Inflammatory macrophage treated with lipopolysaccharide for 1 hour (primary cell): Measurements from ENCODE around the gene ATP1A3.

Source experiments
- DNase-seq, 2 donors: peaks; one replicate each; pipeline ENCODE4 v3.0.0-alpha.2; 2020 to 2022

The ATP1A3 gene

DNA sequence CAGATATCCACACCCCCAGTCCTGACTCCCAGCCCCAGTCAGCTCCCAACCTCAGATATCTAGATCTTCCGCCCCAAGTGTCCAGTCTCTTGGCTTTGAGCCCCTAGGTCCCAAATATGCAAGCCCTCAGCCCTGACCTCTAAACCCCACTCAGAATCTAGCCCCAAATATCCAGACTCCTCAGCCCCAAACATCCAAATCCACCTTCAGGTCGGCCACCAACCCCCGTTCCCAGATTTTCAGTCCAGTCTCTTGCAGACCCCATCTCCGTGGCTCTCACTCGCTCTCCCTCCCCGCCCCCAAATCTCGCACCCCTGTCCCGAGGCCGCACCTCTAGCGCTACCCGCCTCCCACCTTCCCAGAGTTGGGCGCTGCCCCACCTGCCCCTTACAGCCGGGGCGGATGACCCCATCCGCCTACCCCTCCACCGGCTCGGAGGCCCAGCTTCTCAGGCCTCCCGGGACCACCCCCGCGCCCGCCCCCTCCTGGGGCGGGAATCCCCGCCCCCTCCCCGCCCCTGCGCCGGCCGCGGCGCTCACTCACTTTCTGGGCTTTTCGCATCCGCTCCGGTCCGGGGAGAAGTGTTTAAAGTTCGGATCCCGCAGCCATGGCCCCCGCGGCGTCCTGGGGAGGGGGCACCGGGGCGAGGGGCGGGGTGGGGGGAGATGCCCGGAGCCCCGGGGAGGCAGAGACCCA is 66.4 kb downstream of the ATP1A3 start:
- DNase-seq, result no peak

DNA sequence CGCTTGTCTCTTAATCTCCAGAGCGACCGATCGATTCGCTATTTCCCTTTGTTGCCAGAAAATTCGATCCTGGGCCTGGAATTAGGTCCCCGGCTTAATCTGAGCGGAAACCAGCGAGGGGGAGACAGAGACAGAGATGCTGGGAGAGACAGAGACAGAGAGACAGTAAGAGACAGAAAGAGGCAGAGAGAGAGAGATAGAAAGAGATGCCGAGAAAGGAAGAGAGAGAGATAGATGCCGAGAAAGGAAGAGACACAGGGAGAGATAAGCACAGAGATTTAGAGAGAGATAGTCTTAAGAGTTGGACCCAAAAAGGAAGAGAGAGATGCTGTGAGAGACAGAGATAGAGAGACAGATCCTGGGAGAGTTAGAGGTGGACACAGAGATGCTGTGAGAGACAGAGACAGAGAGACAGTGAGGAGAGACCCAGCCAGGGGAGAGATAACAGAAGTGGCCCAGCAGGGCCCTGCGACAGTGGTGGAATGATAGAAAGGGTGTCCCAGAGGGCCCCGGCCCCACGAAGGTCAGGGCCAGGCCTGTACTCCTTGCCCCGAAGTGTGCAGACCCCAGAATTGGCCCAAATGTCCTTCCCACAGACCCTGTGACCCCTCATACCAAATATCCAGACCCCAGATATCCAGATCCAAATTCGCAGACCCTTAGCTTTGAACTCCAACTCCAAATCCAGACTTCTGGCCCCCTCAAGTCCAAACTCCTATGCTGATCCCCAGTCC is 67.1 kb downstream of the ATP1A3 start:
- no peak for DNase-seq

DNA sequence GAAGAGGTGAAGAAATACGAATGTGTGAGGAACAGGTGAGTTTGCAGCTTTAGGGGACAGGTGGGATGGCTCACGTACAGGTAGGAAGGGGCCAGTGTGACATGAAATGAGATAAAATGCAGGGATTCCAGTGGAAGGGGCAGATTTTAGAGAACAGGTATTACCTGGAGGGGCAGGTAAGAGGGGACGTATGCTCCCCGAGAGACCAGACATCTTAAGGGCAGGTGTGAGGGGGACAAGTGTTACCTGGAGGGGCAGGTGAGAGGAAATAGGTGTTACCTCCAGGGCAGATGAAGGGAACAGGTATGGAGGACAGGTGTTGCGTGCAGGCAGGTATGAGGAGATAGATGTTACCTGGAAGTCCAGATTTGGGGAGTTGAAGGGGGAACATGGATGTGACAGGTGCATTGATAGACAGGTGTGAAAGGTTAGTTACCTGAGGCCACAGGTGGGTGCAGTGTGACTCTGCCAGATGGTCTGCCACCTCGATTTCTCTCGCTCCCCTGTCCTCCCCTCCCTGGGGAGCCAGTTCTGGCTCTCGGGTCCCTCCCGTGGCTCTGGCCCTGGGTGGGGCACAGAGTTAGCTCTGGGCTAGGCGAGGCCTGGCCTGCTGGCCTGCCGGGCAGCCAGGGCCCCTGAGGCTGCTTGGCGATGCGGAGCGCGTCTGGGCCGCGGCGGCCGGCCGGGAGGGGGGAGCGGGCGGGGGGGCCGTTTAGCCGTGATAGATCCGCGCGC is 67.8 kb downstream of the ATP1A3 start:
- DNase-seq, result no peak

DNA sequence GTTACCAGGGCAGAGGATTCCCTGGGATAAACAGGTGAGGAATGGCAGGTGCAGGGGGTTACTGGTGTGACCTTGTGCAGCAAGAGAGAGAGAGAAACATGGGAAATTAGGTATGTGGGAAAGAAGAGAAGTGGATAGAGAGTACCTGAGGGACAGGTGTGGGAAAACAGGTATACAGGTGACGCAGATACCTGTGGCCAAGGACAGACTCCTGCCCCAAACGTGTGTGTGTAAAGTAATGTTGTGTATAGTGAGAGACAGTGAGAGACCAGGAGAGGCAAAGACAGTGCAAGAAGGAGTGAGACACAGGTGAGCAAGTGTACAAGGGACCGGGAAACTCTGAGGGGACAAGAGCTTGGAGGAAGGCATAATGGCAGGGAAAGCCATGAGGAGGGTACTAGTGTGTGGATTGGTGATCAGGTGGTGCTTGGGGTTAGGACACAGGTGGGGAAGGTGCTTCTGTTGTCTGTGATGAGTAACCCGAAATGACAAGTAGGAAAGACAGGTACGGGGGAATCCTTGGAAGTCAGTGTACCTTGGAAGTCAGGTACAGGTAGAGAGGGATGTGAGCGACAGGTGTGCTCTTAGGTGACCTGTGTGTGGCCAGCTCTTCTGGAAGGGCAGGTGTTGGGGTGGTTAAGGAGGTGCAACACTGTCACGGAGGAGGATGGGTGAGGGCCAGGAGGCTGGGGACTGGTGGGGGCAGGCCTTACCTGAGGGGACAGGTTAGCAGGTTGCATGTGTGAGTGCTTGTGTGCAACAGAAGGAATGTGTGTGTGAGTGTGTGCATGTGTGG is 68.6 kb downstream of the ATP1A3 start:
- no peak for DNase-seq

DNA sequence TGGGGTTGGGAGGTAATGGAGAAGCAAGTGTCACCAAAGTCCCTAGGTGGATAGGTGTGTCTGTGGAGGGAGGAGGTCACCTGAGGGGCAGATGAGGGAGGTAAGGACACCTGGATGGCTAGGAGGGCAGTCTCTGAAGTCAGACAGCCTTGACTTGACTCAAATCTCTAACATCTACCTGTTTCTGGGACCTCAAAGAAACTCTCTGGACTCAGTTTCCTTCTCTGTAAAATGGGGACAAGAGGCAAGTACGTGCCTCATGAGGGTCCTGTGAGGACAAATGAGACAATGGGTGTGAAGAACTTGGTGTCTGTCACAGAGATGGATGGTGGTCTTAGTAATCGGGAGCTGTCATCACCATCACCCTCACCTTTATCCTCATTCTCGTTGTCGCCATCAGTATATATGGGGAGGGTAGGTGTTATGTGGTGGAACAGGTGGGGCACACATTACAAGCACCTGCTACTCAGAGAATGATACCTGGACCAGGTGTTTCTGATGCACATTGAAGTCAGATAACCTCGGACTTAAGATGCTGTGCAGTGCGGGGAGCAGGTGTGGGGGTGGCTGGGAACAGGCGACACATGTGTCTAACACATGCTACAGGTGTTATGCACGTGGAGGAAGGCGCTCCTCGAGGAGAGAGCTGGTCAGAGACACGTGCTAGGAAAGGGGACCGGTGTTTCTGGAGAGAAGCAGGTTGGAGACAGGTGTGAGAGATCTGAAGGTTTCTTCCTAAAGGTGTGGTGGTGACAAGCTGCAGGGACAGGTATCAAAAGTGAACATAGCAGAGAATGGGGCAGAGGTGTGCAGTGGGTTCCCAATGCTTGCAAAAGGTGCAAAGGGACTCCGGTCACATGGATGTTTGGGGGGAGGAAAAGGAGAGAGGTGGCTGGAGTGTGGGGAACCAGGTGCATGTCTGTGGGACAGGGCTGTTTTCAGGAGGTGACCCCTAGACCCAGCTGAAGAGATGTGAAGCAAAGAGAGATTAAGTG is 69.6 kb downstream of the ATP1A3 start:
- no peak for DNase-seq

DNA sequence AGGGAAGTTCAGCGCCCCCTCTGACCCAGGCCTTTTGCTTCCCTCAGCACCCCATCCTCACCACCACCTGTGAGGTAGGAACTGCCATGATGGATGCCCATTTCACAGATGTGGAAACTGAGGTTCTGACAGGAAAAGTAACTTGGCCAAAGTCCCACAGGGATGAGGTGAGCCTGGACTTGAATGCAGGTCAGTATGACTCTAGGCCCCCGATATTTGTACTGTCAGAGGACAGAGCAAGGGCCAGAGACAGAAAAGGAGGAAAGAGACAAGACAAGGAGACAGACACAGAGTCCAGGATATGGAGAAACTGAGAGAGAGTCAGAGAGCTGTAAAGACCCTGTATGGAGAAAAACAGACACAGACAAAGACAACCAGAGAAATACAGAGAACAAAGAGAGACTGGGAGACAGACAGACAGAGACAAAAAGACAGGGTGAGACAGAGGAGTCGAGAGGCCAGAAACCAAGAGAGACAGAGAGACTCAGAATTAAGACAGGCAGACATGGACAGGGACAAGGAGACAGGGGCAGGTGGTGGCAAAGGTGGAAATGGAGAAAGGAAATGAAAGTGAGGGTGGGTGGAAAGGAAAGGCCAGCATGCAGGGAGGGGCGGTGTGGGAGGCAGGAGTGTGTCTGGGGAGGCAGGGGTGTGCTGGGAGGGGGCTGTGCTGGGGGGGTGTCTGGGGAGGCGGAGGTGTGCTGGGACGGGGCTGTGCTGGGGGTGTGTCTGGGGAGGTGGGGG is 70.8 kb downstream of the ATP1A3 start:
- no peak for DNase-seq

DNA sequence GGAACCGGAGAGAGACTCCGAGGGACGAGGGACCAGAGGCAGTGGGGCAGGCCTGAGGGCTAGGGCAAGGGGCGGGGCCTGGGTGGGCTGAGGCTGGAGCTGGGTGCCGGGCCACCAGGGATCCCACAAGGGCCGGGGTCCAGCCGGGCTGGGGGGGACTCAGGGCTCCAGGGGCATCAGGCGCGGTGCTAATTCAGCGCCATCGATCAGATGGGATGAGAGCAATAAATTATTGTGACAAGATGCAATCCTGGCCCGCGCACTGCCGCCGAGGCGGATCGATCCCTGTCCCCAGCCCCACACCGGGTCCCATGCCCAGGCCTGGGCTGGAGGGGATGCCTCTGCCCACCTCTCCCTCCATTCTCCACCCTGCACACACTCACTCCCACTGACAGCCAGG is 71.4 kb downstream of the ATP1A3 start:
- no peak for DNase-seq

DNA sequence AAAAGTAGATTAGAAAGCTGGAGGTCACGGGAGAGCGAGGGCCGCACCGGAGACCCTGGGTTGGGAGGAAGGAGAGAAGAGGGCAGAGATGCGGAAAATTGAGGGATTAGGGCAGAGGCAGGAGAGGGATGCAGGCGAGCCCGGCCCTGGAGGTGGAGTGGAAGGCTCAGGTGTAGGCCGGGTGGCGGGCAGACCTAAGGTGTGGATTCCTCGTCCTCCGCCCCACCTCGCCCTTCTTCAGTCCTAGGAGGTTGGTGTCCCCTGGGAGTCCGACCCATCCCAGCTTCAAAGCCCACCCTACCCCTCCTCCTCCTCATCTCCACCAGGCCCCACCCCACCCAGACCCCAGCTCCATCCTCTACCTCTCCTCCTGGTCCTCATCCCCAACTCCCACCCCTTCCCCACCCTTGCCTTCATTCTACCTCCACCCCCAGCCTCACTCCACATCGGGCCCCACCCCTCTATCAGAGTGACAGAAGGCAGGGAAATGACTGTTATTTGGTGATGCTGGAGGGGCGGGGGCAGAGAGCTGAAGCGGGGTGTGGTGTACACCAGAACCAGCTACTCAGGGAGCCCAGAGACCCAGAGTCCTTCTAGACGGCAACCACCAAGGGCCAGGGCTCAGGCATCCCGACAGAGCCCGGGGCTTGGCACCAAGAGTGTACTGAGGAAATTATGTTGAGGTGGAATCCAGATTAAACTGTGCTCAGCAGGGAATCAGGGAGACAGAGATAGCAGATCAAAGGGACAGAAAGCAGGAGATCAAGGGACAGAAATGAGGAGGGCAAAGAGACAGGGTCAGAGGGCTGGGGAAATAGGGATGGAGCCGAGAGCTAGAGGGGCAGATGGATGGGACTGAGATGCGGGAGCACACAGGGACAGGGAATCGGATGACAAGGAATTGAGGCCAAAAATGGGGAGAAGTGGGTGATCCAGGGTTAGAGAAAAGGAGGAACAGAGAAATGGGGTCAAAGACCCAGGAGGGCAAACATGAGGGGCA is 72.2 kb downstream of the ATP1A3 start:
- no peak for DNase-seq

DNA sequence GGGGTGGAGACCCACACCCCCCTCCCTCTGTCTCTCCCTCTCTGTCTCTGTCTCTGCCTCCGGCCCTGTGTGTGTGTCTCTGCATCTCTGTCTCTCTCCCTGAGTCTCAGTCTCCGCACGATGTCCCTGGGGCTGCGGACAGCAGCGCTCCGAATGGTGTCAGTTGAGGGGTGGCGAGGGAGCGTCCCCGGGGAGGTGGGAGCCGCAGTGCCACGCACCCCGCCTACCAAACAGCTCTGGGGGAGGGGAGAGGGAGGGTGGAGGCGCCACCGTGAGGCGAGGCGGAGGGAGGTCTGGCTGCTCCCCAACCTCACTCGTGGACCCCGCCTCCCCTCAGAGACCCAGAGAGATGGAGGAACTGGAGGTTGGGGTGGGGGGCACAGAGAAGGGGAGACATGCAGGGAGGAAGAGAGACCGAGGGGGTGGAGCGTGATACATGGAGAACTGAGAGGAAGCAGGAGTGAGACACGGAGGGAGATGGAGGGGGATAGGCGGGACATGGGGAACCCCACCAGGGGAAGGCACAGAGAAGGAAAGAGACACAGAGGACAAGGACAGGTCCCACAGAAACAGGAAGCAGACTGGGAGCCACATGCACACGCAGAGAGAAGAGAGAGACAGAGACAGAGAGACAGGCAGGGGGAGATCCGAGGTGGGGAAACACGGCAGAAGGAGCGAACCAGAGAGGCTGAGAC is 73.0 kb downstream of the ATP1A3 start:
- DNase-seq, result no peak

DNA sequence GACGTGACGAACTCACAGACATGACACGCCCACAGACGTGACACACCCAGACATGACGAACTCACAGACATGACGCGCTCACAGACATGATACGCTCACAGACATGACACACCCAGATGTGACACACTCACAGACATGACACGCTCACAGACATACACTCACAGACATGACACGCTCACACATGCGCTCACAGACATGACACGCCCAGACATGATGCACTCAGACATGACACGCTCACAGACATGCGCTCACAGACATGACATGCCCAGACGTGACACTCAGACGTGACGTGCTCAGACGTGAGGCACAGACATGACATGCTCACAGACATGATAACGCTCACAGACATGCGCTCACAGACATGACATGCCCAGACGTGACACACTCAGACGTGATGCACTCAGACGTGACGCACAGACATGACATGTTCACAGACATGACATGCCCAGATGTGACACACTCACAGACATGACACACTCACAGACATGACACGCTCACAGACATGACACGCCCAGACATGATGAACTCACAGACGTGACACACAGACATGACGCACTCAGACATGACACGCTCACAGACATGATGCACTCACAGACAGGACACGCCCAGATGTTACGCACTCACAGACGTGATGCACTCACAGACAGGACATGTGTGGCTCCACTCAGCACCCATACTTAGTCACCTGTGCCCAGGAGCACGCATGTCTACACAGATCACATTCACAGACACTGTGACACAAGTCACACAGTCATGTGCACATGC is 73.9 kb downstream of the ATP1A3 start:
- DNase-seq, result no peak

DNA sequence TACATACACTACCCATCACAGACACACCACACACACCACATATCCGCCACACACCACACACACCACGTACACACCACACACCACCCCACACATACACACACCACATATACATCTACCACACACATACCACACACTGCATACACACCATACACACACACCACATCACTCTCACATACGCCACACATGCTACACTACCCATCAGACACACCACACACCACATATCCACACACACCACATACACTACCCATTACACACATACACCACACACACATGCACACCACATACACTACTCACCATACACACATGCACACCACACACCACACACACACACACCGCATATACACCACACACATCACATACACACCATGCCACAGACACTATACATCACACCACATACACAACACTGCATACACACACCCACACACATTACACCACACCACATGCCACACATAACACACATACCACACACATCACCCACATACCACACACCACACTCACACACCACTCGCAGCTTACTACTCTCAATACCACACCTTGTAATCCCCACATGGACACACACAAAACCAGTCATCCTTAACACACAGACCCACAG is 75.3 kb downstream of the ATP1A3 start:
- DNase-seq, result no peak

DNA sequence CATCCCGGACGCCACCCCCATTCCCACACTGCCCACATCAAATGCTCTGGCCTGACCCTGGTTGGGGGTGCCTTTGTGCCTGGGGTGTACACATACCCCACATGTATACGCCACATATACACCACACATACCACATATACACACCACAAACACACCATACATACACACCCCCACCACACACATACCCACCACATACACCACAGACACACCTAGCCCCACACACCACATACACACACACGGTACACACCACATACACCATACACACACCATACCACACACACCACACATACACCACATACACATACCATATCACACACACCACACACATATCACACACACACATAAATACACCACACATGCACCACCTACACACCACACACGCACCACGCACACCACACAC is 75.9 kb downstream of the ATP1A3 start:
- DNase-seq, result no peak

DNA sequence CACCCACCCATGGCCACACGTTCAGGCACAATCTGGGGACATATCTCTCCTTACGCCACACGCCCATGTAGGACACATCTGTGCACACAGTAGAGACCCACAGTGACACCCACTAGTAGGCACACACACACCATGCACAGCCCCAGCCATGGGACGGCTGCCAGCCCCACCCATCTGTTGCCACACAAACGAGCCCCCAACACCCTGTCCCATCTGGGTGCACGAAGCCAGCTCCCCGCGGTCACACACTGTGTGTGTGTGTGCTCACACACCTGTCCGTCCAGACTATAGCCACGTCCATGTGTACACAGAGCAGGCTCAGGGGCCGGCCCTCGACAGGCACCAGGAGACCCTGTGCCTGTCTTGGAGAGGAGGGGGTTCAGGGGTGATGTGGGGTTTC is 76.4 kb downstream of the ATP1A3 start:
- no peak for DNase-seq
